ENCODE measurements around the gene CNKSR3. TPM values are rescaled to one million over a fixed set of nuclear protein-coding genes. Genes with fewer than 3 reads are reported as not detected.

The CNKSR3 gene
- total RNA-seq, 1 experiment from 2014 or later = 5.6 TPM

DNA sequence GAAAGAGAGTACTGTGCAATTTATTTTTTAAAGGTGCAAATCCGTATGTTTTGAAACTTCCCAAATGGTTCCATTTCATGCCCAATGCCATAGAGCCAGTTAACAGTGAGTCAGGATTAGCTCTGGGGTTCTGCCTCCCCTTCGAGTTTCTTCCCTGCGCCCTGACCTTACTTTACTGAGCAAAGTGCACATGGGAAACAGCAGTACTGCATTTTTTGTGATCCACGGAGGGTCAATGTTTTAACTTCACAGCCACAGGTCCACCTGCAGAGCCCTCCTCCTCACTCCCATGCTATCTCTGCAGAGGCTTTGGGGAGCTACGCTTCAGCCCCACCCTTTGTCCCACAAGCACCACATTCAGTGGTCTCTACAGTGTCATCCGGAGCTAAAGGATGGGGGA is 44.0 kb upstream of the CNKSR3 start:
- H3K4me2 ChIP-seq (ENCODE audit: insufficient read depth, insufficient read length, low read length) = no peak overlapping the region
- no peak overlapping the region for H2BK5ac ChIP-seq (ENCODE audit: insufficient read length, low read length)
- no peaks in the 10 kb centered on the region for H3K79me2 ChIP-seq (ENCODE audit: insufficient read depth, low read length)
- Mint-ChIP-seq H3K27ac (peak overlapping the region in 1 of 3 experiments; percentile 44; a peak in 1 of 7 replicates), H3K27me3 (ENCODE audit: low read depth) (no peaks in the 10 kb centered on the region; the same call in 1 of the 2 replicates), H3K4me1 (no peaks in the 10 kb centered on the region; a peak in 1 of 4 replicates), H3K36me3 (ENCODE audit: insufficient read depth in 1 of 3, low read depth in 3 of 3) (no peaks in the 10 kb centered on the region), H3K4me3 (no peak overlapping the region), H3K9me3 (no peaks in the 10 kb centered on the region)
- no peaks in the 10 kb centered on the region for H3K23me2 ChIP-seq (ENCODE audit: insufficient read length, low read depth, low read length, poor library complexity, severe bottlenecking)
- no peak overlapping the region for H2AK5ac ChIP-seq (ENCODE audit: insufficient read length, low read length)
- H2BK120ac ChIP-seq (ENCODE audit: low read depth, low read length, poor library complexity, severe bottlenecking) = no peak overlapping the region
- no peak for DNase-seq
- H3K4ac ChIP-seq (ENCODE audit: low read depth, low read length) = no peak overlapping the region
- H4K8ac ChIP-seq (replicated peaks; ENCODE audit: insufficient read length, low read depth, low read length) = no peak overlapping the region
- H2AFZ ChIP-seq (ENCODE audit: low read length) = no peak overlapping the region
- H3K18ac ChIP-seq (ENCODE audit: insufficient read length, low read depth, low read length) = no peak overlapping the region
- H4K5ac ChIP-seq (ENCODE audit: insufficient read length, low read depth, low read length) = no peak overlapping the region
- no CpG with 5 or more reads among the region's 6 CpGs for WGBS (ENCODE audit: extremely low coverage, insufficient read length, low lambda C conversion rate)
- no peaks in the 10 kb centered on the region for H3K4me1 ChIP-seq (ENCODE audit: insufficient read depth, low read length)
- no peaks in the 10 kb centered on the region for H3K27me3 ChIP-seq (ENCODE audit: insufficient read depth, low read length)
- no peaks in the 10 kb centered on the region for H3K79me1 ChIP-seq (ENCODE audit: insufficient read depth, low read depth, low read length, poor library complexity, severe bottlenecking)
- no peak overlapping the region for H3K9ac ChIP-seq (ENCODE audit: extremely low read depth, insufficient read length, low read length)
- no peak overlapping the region for H2BK12ac ChIP-seq (ENCODE audit: insufficient read length, low read depth, low read length)
- H3K56ac ChIP-seq (ENCODE audit: insufficient read length, low read depth, low read length) = no peak overlapping the region
- TF ChIP-seq, protein P1, sequence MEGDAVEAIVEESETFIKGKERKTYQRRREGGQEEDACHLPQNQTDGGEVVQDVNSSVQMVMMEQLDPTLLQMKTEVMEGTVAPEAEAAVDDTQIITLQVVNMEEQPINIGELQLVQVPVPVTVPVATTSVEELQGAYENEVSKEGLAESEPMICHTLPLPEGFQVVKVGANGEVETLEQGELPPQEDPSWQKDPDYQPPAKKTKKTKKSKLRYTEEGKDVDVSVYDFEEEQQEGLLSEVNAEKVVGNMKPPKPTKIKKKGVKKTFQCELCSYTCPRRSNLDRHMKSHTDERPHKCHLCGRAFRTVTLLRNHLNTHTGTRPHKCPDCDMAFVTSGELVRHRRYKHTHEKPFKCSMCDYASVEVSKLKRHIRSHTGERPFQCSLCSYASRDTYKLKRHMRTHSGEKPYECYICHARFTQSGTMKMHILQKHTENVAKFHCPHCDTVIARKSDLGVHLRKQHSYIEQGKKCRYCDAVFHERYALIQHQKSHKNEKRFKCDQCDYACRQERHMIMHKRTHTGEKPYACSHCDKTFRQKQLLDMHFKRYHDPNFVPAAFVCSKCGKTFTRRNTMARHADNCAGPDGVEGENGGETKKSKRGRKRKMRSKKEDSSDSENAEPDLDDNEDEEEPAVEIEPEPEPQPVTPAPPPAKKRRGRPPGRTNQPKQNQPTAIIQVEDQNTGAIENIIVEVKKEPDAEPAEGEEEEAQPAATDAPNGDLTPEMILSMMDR (conservative IDR thresholded peaks at IDR 0.05) = no peak
- H3K27ac ChIP-seq (ENCODE audit: insufficient read length, low read depth, low read length) = no peak overlapping the region
- no peaks in the 10 kb centered on the region for H4K20me1 ChIP-seq (ENCODE audit: control insufficient read depth, insufficient read depth, insufficient read length)
- H2BK15ac ChIP-seq (ENCODE audit: low read depth, low read length) = no peak overlapping the region
- no peak overlapping the region for H4K91ac ChIP-seq (ENCODE audit: insufficient read length, low read depth, low read length)
- no peaks in the 10 kb centered on the region for H3K9me3 ChIP-seq (ENCODE audit: control insufficient read depth, low read depth, low read length)
- H3T11ph ChIP-seq (ENCODE audit: low read length) = no peak overlapping the region
- H3K14ac ChIP-seq (ENCODE audit: insufficient read depth, low read length) = no peak overlapping the region
- no peak overlapping the region for H3K23ac ChIP-seq (ENCODE audit: insufficient read length, low read depth, low read length)
- no peak overlapping the region for H2BK20ac ChIP-seq (ENCODE audit: low read depth, low read length, poor library complexity, severe bottlenecking)

Measured in H9 (cell line).